Right forelimb (tissue), 1 donor: ENCODE measurements around the gene LRRC8D.
"Not testable (repeated sequence)": the region's sequence is repeated elsewhere in the genome, so short reads cannot be mapped to it uniquely, and the experiment has no call there.

Experiments used
- DNase-seq: peaks from one replicate; pipeline ENCODE4 v3.0.0-alpha.2; 2018

Gene LRRC8D

DNA sequence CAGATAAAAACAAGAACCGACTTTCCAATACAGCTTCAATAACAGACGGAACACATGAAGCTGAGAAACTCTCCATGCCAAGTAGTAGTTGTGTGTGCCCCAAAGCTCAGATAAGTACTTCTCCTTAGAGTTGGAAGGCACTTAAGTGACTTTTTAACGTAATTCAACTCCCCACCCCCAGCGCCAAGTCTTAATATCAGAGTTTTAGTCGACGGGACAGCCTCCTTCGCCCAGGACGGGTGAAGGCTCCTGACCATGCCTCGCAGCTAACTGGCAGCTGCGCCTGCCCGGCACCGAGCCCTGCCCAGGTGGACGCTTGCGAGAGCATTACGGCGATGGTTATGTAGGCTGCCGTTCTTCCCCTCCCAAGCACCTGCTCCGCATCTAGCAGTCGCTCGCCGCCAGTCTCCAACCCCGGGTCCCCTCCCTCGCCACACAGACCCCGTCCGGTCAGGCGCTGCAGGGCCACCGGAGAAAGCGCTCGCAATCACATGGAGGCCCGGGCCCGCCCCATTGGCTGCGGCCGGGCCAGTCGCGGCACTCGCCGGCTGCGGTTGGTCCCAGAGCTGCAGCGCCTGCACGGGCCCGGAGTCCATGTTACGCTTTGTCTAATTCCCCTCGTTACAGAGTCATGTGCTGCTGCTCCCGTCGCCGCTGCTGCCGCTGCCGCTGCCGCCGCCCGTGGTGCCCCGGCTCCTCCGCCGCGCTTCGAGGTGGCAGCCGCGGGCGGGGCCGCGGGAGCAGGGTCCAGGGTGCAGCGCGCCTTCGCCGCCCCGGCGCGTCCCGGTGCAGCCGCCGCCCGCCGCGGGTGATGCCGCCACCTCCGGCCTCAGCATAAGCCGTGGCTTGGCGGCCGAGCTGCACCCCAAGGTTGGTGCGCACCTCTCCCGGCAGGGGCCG, at the start of gene LRRC8D:
Gene LRRC8D, plus strand, starts transcription at position 611 of the 900 bp plus-strand sequence. CDS start 112,037 bp downstream, outside the sequence.
- peak; percentile 81 for DNase-seq

GRCh38 chr1:89771991-89772560, 48.8 kb upstream of the LRRC8D start:
- no peak for DNase-seq

DNA sequence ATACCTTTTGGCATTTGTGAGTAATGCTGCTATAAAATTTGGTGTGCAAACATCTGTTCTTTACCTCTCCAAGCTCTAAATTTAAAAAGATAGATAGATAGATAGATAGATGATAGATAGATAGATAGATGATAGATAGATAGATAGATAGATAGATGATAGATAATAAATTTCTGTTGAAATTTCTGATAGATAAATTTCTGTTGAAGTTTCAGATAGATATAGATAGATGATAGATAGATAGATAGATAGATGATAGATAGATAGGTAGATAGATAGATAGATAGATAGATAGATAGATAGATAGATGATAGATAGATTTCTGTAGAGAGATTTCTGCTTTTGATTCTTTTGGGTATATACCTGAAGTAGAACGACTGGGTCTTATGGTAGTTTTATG, 44.7 kb upstream of the LRRC8D start:
- DNase-seq = not testable (repeated sequence)

DNA sequence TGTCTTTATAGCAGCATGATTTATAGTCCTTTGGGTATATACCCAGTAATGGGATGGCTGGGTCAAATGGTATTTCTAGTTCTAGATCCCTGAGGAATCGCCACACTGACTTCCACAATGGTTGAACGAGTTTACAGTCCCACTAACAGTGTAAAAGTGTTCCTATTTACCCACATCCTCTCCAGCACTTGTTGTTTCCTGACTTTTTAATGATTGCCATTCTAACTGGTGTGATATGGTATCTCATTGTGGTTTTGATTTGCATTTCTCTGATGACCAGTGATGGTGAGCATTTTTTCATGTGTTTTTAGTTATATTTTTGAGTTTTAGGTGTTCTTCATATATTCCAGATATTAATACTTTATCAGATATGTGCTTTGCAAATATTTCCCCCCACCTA, 43.6 kb upstream of the LRRC8D start:
- DNase-seq = not testable (repeated sequence)

- DNase-seq = no peak
These were observed 41.5 kb upstream of the LRRC8D start for GRCh38 chr1:89779151-89779940.

DNA sequence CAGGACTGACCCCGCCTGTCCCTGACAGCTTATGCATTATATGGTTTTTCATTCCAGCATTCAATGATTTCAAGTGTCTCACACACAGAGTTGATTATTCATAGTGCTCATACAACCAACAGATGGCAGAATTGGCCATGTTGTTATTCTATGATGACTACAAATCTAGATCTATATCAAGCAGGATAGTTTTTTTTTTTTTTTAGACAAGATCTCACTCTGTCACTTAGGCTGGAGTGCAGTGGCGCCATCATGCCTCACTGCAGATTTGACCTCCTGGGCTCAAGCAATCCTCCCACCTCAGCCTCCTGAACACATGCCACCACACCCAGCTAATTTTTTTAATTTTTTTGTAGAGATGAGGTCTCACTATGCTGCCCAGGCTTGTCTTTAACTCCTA, 40.1 kb upstream of the LRRC8D start:
- no peak for DNase-seq

DNA sequence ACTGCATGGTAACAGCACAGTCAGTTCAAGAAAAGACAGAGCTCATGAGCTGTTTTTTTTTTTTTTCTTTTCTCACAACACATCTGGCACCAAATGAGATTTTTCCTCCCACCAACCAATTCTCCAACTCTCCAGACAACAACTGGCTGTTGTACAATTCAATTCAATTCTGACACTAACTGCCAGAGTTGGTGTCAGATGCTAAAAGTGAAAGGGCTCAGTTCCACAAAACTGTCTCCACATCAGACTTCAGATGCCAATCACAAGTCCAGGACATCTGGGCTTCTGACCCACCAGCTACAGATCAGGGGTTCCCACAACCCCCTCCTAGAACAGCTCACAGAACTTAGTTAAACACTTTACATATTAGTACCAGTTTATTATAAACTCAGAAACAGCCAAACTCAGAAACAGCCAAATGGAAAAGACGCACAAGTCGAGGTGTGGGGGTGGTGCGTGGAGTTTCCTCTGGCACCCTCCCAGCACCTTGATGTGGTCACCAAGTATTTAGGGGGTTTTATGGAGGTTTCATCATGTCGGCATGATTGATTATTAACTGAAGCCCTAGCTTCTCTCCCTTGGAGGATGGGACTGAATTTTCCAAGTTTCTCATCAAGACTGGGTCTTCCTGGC, 39.2 kb upstream of the LRRC8D start:
- no peak for DNase-seq

DNA sequence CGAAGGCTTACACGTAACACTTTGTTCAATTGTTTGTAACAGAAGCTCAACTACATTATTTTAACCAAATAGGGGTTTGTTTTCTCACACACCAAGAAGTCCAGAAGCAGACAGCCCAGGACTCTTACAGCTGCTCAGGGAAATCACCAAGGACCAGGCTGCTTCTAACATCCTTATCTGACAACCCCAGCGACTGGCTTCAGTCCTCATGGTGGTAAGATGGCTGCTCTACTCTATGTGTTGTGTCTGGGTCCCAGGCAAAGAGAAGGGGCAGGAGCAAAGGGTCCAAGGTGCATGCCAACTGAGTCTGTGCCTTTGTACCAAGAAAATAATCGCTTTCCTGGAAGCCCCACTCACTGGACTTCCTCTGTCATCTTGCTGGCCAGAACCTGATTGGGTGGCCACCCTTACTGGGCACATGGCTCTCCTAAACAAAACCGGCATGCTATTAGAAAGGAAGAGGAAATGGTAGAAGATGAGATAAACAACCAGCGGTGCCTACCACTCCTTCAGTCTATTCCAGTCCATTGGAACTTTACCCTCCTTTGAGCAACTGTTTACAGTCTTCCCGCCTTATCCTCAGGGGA, 34.1 kb upstream of the LRRC8D start:
- no peak for DNase-seq

GRCh38 chr1:89790592-89790991, 30.2 kb upstream of the LRRC8D start:
- no peak for DNase-seq

DNA sequence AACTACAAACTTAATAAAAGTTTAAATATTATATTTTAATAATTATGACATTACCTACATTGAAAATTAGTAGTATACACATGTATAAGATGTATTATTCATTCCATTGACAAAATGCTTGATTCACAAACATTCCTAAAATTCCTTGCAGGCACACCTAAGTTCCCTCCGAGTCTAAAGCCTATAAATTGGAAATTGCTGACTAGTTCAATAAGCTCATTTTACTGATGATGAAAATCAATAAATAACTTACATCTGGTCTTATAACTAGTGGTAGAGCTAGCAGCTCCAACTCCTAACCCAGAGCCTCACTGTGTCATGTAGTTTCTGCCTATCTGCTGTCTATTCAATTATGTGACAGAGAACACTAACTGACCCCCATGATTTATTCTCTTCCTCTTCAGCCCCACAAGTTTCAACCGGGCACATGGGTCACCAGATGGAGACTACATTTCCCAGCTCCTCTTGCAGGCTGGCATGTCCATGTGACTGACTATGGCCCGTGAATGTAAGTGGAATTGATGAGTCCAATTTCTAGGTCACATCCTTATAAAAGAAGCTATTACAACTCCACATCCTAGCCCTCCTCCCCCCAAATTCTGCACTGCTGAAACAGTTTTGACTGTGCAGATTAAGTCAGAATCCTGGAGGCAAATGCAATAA, 29.6 kb upstream of the LRRC8D start:
- DNase-seq = no peak

GRCh38 chr1:89794406-89794805, 26.4 kb upstream of the LRRC8D start:
- DNase-seq = no peak

DNA sequence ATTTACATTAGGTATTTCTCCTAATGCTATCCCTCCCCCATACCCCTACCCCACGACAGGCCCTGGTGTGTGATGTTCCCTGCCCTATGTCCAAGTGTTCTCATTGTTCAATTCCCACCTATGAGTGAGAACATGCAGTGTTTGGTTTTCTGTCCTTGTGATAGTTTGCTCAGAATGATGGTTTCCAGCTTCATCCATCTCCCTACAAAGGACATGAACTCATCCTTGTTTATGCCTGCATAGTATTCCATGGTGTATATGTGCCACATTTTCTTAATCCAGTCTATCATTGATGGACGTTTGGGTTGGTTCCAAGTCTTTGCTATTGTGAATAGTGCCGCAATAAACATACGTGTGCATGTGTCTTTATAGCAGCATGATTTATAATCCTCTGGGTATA, 25.3 kb upstream of the LRRC8D start:
- DNase-seq = not testable (repeated sequence)

DNA sequence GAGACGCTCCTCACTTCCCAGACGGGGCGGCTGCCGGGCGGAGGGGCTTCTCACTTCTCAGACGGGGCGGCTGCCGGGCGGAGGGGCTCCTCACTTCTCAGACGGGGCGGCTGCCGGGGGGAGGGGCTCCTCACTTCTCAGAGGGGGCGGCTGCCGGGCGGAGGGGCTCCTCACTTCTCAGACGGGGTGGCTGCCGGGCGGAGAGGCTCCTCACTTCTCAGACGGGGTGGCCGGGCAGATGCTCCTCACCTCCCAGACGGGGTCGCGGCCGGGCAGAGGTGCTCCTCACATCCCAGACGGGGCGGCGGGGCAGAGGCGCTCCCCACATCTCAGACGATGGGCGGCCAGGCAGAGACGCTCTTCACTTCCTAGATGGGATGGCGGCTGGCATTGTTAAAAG, 23.0 kb upstream of the LRRC8D start:
- not testable (repeated sequence) for DNase-seq

- DNase-seq = no peak
These were observed 21.3 kb upstream of the LRRC8D start for GRCh38 chr1:89799495-89799894.

DNA sequence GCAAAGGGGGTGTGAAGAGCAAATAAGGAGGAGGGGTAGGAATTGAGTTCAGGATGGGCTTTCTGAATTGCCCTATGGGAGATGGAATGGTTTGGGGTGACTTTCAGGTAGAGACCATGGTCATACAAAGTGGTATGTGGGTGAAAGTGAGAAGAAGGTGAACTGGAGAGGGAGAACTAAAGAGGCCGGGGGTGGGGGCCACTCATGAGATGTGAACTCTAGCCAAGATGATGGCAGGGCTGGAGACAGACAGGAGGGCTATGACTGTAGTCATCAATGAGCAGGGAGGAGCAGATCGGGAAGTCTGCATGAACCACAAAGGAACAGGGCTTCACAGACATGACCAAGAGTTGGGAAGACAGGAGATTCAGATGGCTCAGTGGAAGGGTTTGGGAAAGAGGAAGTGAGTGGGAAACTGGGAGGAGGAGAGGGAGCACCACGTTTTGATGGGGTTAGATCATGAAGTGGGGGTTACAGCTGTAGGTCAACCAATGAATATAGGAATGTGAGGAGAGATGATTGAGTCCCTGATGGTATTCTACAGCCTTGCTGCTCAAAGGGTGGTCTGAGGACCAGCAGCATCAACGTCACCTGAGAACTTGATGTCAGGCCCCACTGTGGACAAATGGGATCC, 20.7 kb upstream of the LRRC8D start:
- DNase-seq = no peak

DNA sequence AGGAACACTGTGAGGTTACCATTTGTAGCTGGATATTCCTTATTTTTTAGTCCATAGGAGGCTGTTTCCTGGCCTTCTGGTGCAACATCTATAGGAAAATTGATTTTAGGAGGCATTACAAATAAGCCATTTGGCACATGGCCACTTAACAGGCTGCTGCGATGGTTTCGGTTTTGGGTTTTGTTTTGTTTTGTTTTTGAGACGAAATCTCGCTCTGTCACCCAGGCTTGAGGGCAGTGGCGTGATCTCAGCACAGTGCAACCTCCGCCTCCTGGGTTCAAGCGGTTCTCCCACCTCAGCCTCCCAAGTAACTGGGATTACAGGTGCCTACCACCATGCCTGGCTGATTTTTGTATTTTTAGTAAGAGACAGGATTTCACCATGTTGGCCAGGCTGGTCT, 20.1 kb upstream of the LRRC8D start:
- no peak for DNase-seq

- no peak for DNase-seq
These were observed 18.8 kb upstream of the LRRC8D start for GRCh38 chr1:89802051-89802450.

DNA sequence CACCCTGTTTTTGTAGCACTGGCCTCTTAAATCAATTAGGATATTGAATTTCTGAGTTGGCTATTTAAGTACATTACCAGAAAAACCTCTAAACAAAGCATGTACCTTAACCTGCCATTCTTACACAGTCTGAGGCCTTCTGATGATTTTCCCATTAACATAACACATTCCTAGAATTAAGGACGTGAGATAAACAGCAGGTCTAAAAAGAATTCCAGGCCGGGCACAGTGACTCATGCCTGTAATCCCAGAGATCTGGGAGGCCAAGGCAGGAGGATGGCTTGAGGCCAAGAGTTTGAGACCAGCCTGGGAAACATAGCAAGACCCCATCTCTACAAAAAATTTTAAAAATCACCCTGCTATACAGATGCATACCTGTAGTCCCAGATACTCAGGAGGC, 18.0 kb upstream of the LRRC8D start:
- no peak for DNase-seq

- DNase-seq = peak; percentile 89
These were observed 16.1 kb upstream of the LRRC8D start for GRCh38 chr1:89804642-89805237.

- no peak for DNase-seq
These were observed 14.2 kb upstream of the LRRC8D start for GRCh38 chr1:89806616-89807015.

DNA sequence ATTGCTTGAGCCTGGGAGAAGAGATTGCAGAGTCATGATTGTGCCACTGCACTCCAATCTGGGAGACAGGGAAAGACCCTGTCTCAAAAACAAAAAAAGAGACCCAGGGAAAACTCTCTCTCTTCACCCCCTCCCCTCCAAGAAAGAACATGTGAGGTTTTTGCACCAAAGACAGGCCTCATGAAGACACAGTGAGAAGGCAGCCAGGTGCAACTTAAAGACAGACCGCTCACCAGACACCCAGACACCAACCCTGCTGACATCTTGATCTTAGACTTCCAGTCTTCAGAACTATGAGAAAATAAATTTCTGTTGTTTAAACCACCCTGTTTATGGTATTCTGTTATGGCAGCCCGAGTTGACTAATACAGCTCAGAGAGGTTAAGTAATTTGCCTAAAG, 13.3 kb upstream of the LRRC8D start:
- DNase-seq = no peak
